ENCODE data around the gene RGP1. TPM values are rescaled to one million over a fixed set of nuclear protein-coding genes. Genes with fewer than 3 reads are reported as not detected.
A peak's percentile ranks its signal among the peaks of the same experiment; 100 is the strongest.

The RGP1 gene
- total RNA-seq, 1 donor from 2014 or later: 24.3 TPM

DNA sequence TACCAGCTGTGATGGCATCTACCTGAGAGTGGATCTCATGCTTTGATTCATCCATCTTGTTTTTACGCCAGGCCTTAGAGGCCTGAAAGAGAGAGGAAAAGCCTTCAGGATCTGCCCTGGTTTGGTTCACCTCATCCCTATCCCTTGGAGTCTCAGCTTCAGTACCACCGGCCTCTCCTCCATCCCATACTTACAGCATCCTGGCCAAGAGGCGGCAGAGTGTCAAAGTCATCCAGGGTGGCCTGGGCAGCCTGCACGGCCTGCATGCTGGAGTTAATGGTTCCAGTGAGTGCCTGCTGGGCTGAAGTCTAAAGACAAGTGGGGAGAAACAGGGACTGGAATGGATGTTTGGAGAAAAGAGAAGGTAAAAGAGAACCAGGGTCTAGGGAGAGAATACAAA, 29.5 kb upstream of the RGP1 start:
- no peak for DNase-seq (ENCODE audit: low read depth)

DNA sequence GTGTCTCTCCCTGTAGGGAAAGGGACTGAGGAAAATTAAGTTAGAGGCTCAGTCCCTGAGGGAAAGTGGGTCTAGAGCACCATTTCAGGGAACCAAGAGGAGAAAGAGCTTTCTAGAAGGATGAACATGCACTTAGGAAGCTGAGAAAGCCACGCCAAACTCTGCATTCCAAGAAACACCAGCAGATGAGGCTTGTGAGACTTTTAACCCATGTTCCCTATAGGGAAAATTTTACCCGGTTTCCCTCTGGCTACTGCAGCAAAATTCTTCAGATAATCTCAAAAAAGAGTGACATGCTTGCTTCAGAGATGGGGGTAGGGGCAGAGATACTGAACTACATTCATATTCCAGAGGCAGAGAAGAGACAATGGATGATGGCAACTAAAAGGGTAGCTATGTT, 25.7 kb upstream of the RGP1 start:
- DNase-seq (ENCODE audit: low read depth): no peak

DNA sequence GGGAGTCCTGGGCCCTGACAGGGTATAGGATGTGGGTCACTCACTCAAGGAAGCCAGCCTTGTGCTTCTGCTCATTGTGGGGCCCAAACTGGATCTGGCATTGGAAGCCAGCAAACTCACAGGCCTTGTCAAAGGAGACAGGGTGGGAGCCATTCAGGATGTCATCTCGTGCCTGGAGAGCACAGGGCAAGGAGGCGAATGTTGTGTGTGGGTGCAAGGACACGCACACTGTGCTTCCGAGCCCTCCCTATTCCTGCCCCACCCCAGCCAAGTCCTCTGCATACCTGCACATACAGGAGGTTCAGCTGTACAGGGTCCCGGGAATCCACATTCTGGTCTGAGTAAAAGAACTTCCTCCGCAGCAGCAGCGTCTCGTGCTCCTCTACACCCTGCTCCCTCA, 25.2 kb upstream of the RGP1 start:
- DNase-seq (ENCODE audit: low read depth): no peak

DNA sequence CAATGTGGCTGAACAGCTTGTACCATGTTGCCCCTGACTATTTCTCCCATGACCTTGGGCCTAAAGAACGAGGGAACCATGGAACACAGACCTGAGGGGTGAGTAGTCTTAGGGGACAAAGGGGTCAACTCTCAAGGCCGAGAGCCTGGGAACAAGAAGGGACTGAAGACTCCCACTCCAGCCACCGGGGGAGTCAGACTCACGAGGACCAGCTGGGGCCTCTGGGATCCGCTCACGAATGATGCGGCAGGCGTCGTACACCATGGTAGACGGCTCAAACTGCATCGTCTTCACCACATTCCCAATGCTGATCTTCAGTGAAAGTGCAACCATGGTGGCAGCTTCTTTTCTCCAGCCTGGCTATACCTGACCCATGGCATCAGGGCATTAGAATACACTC, 23.7 kb upstream of the RGP1 start:
- DNase-seq (ENCODE audit: low read depth): no peak

DNA sequence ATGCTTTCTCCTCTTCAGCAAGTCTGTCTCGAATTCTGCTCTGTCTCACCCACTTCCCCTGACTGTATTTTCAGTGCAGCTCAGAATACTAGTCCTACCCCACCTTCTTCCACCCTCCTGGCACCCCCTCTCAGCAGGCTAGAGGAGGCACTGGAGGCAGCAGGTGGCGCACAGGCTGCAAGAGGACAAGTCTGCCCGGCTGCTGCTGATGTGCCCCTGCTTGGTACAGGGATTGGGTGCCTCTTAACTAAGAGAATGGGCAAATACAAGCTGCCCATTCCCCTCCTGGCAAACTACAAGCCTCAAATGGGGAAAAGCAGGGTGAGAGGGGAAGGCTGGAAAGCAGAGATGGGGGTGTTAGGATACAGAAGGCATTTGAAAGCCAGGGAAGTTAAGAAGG, 22.2 kb upstream of the RGP1 start:
- peak; percentile 74 for DNase-seq (ENCODE audit: low read depth)

DNA sequence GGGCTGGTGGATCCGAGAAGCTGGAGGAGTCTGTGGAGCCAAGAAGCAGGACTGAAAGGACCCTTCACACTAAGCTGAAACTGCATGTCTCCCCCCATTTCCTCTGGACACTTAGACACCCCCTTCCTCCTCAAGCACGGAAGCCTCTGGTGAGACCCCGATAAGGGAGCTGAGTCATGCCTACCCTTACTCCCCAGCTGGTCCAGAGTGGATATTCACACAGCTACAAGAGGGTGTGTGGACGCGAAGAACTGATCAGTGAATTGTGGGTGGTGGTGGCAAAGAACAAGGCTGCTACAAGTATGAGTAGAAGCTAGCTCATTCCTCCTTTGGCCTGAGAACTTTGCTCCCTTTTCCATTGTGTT, 21.4 kb upstream of the RGP1 start:
- DNase-seq (ENCODE audit: low read depth): no peak

DNA sequence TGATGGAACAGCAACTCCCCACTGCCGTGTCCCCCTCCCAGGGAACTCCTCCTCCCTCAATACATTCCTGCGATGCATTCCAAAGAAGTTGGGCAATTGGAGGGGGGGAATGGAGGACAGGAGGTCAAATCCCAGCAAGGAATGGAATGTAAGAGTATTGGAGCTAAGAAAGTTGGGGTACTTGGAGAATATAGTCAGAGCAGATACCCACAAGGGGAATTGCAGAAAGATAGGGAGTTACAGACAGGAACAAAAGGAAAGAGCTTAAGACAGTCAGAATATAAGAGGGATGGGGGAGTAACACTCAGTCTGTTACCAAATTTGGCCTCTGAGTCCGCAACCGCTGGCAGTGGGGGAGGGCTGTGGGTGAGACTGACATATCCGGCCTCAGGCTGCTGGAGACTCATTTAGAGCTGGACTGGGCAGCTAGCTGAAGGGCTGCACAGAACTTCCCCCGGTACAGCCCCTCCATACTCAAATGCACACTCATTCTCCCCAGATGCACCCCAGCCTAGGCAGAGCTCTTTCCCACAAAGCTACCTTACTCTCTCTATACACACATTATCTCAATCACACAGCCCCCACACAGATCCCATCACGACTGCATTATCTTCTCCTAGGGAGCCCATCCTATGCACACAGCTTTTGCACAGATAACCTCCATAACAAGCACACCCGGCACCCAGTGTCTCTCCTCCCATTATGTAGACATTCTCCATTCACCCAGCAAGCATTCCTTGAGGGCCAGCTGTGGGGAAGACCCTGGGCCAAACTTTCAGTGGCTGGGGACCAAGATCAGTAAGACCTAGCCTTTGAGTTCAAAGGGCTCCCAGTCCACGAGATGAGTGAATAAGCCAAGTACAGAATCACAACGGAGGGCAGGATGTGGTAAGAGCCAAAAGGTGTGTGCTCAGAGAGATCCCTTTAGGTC, 20.8 kb upstream of the RGP1 start:
- DNase-seq (ENCODE audit: low read depth): peak; percentile 92

DNA sequence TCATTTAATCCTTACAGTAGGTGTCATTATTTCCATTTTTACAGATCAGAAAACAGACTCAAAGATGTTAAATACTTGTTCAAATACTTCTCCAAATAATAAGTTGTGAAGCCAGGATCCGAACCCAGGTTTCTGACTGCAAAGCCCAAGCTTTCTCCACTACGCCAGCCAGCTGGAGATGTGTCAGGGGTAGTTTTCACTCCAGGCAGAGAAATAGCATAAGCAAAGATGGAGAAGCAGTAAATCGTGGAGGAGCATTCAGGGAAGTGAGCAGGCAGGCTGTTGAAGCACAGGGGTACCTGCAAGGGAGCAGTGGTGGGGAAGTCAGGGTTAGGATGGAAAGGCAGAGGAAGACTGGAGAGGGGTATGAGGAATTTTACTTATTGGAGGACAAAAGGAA, 20.0 kb upstream of the RGP1 start:
- DNase-seq (ENCODE audit: low read depth): no peak

DNA sequence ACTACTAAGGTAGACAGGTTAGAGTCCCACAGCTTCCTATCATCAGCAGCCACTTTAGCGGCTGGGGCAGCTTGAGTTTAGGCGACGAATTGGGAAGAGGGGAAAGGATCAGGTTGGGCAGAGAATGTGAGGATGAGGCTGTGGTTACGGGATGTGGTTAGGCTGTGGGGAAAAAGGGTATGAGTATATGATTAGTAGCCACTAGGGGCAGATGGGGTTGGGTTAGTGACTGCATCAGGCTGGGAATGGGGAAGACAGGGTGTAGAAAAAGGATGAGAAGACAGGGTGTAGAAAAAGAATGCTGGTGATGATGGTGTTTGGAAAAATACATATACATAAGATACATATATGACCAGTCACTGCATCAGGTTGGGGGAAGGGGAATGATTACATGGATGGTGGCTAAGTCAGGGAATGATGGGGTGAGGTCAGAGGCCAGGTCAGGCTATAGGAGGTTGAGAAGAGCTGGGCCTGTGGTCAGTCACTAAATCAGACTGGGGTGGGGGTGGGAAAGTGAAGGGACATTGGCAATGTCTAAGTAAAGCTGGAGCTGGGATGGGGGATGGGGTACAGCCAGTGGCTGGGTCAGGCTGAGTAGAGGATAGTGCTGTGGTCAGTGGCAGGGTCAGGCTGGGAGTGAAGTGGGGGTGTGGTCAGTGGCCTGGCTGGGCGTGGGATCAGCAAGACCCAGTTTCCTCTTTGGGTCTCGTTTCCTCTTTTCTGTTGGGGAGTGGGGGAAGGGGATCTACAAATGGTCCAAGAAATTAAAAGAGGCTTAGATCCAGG, 19.2 kb upstream of the RGP1 start:
- peak; percentile 71 for DNase-seq (ENCODE audit: low read depth)

DNA sequence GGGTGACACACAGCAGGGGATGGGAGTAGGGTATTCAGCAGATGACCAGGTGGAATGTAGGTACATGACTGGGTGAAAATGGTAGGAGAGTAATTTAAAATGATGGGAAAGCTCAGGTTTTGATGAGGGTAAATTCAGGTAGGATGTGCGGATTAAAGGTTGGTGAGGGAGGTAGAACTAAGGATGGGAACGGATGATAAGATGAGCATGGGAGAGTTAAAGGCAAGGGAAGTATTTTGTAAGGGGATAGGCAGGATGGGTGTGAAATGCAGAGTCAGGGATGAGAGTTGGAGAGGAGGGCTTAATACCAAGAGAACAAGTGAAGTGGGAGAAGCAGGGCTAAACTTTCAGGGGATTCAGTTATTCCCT, 18.6 kb upstream of the RGP1 start:
- no peak for DNase-seq (ENCODE audit: low read depth)

DNA sequence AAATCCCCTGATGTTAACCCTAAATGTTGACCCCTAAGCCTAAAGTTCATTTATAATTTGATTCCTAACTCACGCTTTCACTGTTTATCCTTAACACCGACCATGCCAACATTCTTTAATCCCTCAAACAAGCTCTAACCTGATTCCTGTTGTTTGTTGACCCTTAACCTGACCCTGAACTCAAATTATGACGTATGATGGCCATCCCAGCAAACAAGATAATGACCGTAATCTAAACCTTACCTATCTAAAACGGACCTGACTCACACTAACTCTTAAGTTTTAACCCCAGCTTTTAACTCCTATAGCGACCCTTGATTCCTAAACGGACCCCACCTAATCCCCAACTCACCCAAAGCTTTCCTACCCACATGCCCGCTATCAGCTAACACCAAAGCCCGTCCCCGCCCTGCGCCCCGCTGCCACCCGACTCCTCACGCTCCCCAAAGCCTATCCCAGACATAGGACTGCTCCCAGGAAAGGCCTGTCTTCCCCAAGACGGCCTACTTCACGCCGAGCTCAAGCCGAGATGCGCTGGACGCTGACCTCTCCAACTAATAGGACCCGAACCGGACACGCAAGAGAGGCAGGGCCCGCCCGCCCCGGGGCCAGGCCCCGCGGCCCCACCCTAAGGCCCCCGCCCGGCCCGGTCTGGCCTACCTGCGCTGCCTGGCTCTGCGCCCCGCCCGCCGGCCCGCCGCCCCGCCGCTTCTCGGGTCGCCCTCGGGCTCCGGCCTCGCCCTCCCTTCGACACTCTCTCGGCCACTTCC, 17.5 kb upstream of the RGP1 start:
- DNase-seq (ENCODE audit: low read depth): no peak

DNA sequence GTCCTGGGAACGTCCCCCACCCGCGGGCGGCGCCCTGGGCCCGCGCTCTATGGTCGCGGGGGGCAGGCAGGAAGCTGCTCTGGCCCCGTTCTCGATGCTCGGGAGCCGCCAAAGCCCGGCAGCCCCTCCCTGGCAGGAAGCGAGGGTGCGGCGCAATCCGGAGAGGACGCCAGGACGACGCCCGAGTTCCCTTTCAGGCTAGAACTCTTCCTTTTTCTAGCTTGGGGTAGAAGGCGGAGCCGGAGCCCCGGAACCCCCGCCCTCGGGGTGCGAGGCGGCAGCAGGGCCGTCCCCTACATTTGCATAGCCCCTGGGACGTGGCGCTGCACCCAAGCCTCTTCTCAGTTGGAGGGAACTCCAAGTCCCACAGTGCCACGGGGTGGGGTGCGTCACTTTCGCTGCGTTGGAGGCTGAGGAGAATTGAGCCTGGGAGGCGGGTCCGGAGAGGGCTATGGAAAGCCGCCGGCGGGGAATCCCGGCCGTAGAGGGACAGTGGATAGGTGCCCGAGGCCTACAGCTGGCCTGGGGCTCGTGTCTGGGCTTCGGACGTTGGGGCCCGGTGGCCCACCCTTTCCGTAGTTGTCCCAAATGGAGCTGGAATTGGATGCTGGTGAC, 16.8 kb upstream of the RGP1 start, which contains the start of the genes CREB3 and TLN1:
Gene CREB3, plus strand, starts transcription at position 482 of the 615 bp plus-strand sequence. Its CDS starts 107 bp downstream, at position 589.
Gene TLN1, minus strand, starts transcription at position 11 of the 615 bp plus-strand sequence. CDS start 6,501 bp downstream, outside the sequence.
- peak; percentile 96 for DNase-seq (ENCODE audit: low read depth)

DNA sequence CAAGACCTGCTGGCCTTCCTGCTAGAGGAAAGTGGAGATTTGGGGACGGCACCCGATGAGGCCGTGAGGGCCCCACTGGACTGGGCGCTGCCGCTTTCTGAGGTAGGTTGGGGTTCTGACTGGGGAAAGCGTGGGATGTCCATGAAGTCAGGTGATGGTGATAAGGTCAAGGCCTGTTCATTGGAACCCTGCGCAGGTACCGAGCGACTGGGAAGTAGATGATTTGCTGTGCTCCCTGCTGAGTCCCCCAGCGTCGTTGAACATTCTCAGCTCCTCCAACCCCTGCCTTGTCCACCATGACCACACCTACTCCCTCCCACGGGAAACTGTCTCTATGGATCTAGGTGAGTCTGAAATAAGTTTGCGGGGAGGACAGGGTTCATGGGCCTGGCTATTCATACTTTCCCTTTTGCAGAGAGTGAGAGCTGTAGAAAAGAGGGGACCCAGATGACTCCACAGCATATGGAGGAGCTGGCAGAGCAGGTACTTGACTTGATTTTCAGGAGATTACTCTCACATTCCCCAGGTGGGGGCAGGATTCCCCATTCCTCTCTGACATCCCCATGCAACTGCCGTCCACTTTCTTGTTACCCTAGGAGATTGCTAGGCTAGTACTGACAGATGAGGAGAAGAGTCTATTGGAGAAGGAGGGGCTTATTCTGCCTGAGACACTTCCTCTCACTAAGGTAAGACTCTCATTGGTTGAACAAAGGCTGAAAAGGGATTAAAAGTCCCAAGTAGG, 16.1 kb upstream of the RGP1 start:
- DNase-seq (ENCODE audit: low read depth): peak; percentile 72

DNA sequence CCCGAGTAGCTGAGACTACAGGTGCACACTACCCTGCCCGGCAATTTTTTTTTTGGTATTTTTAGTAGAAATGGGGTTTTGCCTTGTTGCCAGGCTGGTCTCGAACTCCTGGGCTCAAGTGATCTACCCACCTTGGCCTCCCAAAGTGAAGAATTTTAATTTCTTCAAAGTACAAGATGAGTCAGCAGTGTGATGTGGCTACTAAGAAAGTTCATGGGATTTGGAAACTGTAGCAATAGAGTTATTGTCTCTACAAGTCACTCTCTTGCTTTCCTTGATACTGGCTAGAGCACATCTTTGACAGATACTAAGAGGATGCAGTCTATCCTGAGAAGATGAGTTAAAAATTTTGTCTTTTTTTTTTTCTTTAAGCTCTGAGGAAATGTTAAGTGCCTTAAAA, 15.0 kb upstream of the RGP1 start:
- DNase-seq (ENCODE audit: low read depth): no peak

DNA sequence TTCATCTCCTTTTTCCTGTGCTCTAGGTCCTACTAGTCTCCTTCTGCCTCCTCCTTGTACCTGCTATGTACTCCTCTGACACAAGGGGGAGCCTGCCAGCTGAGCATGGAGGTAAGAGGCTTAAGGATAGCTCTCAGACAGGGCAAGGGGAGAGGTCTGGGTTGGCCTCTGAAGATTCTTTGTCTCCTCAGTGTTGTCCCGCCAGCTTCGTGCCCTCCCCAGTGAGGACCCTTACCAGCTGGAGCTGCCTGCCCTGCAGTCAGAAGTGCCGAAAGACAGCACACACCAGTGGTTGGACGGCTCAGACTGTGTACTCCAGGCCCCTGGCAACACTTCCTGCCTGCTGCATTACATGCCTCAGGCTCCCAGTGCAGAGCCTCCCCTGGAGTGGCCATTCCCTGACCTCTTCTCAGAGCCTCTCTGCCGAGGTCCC, 12.9 kb upstream of the RGP1 start:
- peak; percentile 71 for DNase-seq (ENCODE audit: low read depth)

DNA sequence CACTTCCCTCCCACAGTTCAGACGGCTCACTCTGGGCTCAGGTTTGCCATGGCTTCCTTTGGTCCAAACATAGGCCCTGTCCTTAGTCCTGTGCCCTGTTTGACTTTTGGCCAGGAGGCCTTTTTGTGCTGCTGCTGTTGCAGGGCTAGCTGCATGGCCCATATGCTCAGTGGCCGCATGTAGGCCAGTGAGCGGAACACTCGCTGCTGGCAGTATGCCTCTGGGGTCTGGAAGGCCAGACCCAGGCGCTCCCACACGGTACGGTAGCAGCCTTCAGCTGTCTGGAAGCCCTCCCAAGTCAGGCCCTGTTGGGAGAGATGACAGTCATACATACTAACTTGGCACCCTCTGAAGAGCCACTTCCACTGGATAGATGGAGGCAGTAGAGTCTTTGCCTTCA, 11.9 kb upstream of the RGP1 start:
- no peak for DNase-seq (ENCODE audit: low read depth)

DNA sequence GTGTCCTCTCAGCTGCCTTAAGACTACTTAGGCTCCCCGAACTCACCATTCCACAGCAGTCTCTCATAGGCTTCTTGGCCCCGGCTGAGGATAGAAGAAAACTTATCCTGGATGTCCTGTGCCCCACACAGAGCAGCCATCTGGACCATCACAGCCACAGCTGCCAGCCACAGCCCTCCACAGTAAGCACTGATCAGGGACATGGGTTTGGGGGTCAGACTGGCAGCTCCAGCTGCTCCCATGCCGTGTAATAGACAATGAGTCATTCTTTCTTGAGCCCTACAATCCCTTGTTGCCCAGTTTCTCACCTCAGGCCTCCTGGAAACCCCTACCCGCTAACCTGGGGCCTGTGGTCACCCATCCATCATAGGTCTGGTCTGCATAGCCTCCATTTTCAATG, 10.9 kb upstream of the RGP1 start:
- no peak for DNase-seq (ENCODE audit: low read depth)

DNA sequence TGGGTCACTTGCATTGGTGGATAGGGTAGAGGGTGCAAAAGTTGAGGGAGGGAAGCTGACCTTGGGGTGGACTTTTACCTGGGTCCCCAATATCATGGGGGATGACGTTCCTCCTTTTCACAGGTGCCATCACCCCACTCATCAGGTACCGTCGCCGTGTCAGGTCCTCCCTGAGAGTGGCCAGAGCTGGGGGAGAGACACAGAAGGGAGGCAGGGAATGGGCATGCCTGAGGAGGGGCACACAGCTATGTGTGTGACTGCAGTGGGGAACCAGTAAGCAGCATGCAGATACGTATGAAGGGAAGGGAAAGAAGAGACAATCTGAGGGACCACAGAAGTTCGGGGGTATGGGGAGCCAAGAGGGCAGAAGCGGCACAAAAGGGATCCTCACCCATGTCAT, 10.2 kb upstream of the RGP1 start:
- DNase-seq (ENCODE audit: low read depth): no peak

DNA sequence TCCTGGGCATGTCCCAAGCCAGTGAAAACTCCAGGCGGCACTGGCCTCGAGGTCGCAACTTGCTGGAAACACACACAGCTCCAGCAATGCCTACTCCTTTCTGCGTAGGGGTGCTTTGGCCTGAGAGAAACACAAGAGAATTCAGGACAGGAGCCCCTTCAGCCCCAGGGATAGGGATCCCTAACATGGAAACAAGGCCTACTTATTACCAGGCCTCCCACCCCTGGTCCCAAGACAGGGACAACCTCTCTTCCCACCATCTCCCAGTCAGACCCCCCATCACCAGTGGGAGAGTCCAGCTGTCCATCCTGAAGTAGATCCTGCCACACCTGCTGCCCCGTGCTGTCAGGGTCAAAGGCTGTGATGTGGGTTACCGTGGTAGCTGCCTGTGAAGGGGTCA, 8.8 kb upstream of the RGP1 start:
- DNase-seq (ENCODE audit: low read depth): no peak

DNA sequence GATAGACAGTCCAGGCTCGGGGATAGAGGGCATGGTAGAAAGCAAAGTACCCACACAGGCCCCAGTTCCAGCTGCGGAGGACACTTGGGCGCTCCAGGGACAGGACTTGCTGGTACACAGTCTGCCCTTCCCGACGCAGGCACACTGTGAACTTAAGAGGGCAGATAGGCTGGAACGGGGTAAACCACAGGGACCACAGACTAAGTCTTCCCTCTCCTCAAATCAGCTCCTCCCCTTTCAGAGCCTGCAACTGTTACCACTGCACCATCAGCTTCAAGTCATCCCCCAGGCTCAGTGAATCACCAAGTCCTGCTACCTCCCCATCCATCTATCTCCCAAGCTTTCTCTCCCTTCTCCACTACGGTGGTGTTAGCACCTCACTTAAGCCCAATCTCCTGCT, 7.3 kb upstream of the RGP1 start:
- DNase-seq (ENCODE audit: low read depth): no peak

DNA sequence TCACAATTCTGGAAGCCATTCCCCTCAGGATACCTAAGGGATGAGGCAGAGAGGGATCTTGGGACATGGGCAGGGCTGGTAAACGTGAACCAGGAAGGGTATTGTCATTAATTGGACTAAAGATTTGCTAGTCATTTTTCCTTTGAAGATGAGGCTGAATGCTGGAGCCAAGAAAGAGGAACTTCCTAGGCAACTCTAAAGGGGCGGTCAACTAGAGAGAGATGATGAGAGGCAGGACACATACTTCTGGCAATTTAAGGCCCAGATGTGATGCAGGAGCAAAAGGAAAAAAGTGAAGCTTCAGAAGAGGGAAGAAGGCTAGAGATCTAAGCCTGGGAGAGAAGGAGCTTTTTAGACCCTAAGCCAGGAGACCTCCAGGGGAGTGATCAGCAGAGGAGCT, 5.6 kb upstream of the RGP1 start:
- DNase-seq (ENCODE audit: low read depth): no peak
